Adrenal gland (tissue), 12 donors: ENCODE measurements around the gene TNIK. TPM values are rescaled to one million over a fixed set of nuclear protein-coding genes. Genes with fewer than 3 reads are reported as not detected.
"Not testable (repeated sequence)": the region's sequence is repeated elsewhere in the genome, so short reads cannot be mapped to it uniquely, and the experiment has no call there.

Experiments
- DNase-seq, 7 donors: peaks; one replicate each; pipeline ENCODE4 v3.0.0-alpha.2; 2019 to 2020
- H3K27ac ChIP-seq, 5 donors: fragments of 200-600 bp; sonication (generic) in 4 of 5; 1 replicate in 3 of 5; 2 replicates in 2 of 5; pipeline versions ENCODE4 v1.5.1 to v1.8.0; 2016 to 2020; ENCODE audit warnings: mild to moderate bottlenecking in 1 of 5
- H3K27me3 ChIP-seq: fragments of 200-600 bp; 2 replicates; pipeline ENCODE4 v1.8.0; 2021
- H3K36me3 ChIP-seq, 2 donors: fragments of 200-600 bp; replicated peaks in 1 of 2; 1 replicate in 1 of 2; 2 replicates in 1 of 2; pipeline versions ENCODE4 v1.5.1 to v1.8.0; 2018 to 2022
- H3K4me1 ChIP-seq, 2 donors: fragments of 200-600 bp; replicated peaks in 1 of 2; 1 replicate in 1 of 2; 2 replicates in 1 of 2; pipeline versions ENCODE4 v1.5.1 to v1.8.0; 2018 to 2021
- H3K4me3 ChIP-seq, 4 donors: fragments of 200-600 bp; sonication (generic) in 3 of 4; one replicate each; pipeline ENCODE4 v1.5.1; 2016 to 2018
- H3K9me3 ChIP-seq, 3 donors: fragments of 200-600 bp; sonication (generic) in 1 of 3; replicated peaks in 1 of 3; 1 replicate in 2 of 3; 2 replicates in 1 of 3; pipeline versions ENCODE4 v1.5.1 to v1.8.0; 2016 to 2021
- POLR2A ChIP-seq, 2 donors: fragments of 450-650 bp; IDR thresholded peaks; one replicate each; pipeline ENCODE4 v1.6.1; 2017; ENCODE audit warnings: antibody characterized with exemption in 2 of 2, mild to moderate bottlenecking in 2 of 2, moderate library complexity in 1 of 2
- WGBS, 4 donors: extraction: QIAGEN DNeasy Blood & Tissue Kit in 2 of 4; methylation state at CpG; one replicate each; pipeline versions ENCODE4 v1.1.5 to v1.1.7; 2013 to 2017; 5-methylcytosine and 5-hydroxymethylcytosine counted together
- intact Hi-C, 2 donors: fragments of 100-400 bp; cut with DNase I; formaldehyde crosslinking; loops; one replicate each; pipeline versions ENCODE4 v1.14.1 to v1.15.0; 2022 to 2023
- polyA plus RNA-seq, 3 donors: library from polyadenylated mRNA; stranded (reverse); fragments of 200-250 nt in 2 of 3; fragments of 350-450 nt in 1 of 3; fragmentation: Illumina TruSeq in 1 of 3; extraction: RNeasy Lipid Tissue Mini Kit (QIAGEN cat#74804) in 1 of 3; gene quantifications; one replicate each; pipeline ENCODE4 v1.2.3, GENCODE V29; 2013 to 2014
- total RNA-seq, 9 donors: library from RNA; depleted of rRNA in 4 of 9; stranded (reverse); fragments of >200 nt in 4 of 9; fragments of 120-200 nt in 1 of 9; fragmentation: NEBNext Ultra II Directional in 1 of 9; extraction: Animal tissue kit (Norgen Biotek cat#: 25700) in 1 of 9; gene quantifications; one replicate each; pipeline versions ENCODE4 v1.1.0 to v1.2.4, GENCODE V29; 2013 to 2023
- TF ChIP-seq, protein P1 (sequence below), 6 experiments: fragments of 450-650 bp in 4 of 6; fragments of 200-600 bp in 2 of 6; sonication (generic) in 1 of 6; IDR thresholded peaks; 1 replicate in 5 of 6; 2 replicates in 1 of 6; pipeline versions ENCODE4 v1.5.1 to v1.8.0; 2016 to 2021; ENCODE audit warnings: antibody characterized with exemption in 6 of 6, mild to moderate bottlenecking in 2 of 6, moderate library complexity in 1 of 6
- donor health status: healthy with polysubstance abuse.
- donor health status: Bipolar disorder and iron deficiency.
- donor health status: DM: yes; HTN: yes; CAD: no.
- donor health status: DM: no; HTN: no; CAD: no.
- donor health status: DM: no; HTN: no; CAD: no.
- donor health status: DM: yes; HTN: yes; CAD: no.

Gene TNIK
- total and polyA plus RNA-seq, 12 donors: 4.9 to 33.1 (median 10.7) TPM

DNA sequence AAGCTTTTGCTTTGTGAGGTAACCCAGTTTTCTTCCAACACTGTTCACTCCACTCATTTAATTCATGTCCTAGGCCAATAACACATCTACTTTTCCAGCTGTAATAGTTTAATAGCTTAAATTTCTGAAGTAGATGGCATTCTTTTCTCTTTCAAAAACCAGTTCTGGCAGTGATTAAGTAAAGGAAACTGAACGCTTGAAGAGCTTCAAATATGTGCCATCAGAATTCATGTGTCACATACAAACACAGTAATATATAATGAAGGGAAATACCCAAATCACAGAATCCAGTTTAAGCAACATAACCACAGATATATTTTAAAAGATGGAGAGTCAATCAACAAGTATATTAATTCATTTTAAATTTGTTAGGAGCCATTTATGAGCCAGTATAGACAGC is 91.0 kb downstream of the TNIK start:
- H3K4me3 ChIP-seq: no peak overlapping the region
- H3K4me1 ChIP-seq: peaks cover 0 to 9% of the 10 kb centered on the region in 2 donors
- no peak for DNase-seq
- intact Hi-C loops: no loop called here
- H3K27me3 ChIP-seq: no peaks in the 10 kb centered on the region
- no peak overlapping the region for H3K27ac ChIP-seq
- H3K9me3 ChIP-seq: no peaks in the 10 kb centered on the region
- WGBS, 4 donors: 89 to 100% (median 93%) methylated on average over 1 of the region's 1 CpG
- TF ChIP-seq POLR2A (IDR thresholded peaks at IDR 0.05): no peak
- TF ChIP-seq, protein P1, sequence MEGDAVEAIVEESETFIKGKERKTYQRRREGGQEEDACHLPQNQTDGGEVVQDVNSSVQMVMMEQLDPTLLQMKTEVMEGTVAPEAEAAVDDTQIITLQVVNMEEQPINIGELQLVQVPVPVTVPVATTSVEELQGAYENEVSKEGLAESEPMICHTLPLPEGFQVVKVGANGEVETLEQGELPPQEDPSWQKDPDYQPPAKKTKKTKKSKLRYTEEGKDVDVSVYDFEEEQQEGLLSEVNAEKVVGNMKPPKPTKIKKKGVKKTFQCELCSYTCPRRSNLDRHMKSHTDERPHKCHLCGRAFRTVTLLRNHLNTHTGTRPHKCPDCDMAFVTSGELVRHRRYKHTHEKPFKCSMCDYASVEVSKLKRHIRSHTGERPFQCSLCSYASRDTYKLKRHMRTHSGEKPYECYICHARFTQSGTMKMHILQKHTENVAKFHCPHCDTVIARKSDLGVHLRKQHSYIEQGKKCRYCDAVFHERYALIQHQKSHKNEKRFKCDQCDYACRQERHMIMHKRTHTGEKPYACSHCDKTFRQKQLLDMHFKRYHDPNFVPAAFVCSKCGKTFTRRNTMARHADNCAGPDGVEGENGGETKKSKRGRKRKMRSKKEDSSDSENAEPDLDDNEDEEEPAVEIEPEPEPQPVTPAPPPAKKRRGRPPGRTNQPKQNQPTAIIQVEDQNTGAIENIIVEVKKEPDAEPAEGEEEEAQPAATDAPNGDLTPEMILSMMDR (IDR thresholded peaks at IDR 0.05): no peak
- H3K36me3 ChIP-seq: no peaks in the 10 kb centered on the region

DNA sequence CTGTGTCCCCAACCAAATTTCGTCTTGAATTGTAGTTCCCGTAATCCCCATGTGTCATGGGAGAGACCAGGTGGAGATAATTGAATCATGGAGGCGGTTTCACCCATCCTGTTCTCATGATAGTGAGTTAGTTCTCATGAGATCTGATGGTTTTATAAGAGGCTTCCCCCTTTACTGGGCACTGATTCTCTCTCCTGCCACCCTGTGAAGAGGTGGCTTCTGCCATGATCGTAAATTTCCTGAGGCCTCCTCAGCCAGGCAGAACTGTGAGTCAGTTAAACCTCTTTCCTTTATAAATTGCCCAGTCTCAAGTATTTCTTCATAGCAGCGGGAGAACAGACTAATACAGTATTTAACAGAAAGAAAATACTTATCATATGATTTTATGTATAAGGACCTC is 93.5 kb downstream of the TNIK start:
- DNase-seq, H3K4me3 ChIP-seq, H3K9me3 ChIP-seq, H3K27ac ChIP-seq, H3K27me3 ChIP-seq, H3K4me1 ChIP-seq, intact Hi-C loops, H3K36me3 ChIP-seq: not testable (repeated sequence)
- 88 to 94% (median 91%) methylated on average over 5 of the region's 5 CpGs for WGBS, 4 donors

DNA sequence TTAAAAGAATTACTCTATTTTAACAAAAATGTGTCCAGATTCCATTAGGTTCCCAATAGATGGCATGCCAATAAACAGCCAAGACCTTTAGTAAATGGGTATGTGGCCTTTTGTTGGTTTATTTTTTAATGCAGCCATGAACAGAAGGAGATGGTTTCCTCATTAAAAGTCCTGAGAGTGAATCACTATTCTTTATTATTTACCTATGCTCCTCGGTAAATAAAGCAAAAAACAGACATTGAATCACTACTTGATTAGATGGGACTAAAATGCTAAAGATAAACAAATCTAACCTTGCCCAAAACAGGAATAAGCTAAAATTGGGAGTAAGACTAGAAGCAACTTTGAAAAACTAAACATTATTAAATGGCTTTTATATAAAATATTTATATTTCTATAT is 94.2 kb downstream of the TNIK start:
- no peak for TF ChIP-seq POLR2A (IDR thresholded peaks at IDR 0.05)
- TF ChIP-seq, protein P1 (IDR thresholded peaks at IDR 0.05): no peak
- 90 to 98% (median 94%) methylated on average over 1 of the region's 1 CpG for WGBS, 4 donors

DNA sequence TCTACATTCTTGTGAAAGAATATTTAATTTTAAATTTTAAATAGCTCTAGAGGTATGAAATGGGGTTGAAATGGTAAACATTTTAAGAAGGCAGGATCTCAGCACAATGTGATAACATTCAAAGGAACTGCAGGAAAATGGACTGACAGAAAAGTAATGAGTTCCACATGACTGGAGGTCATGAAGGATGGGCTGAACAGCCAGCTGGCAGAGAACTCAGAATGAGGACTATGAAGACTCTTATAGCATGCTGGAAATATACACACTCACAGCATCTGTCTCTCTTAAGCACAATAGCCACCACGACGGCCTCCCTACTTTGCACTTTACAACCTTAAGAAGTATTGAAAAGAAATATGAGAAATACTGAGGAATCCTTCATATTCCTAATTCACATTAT is 94.7 kb downstream of the TNIK start:
- 81 to 92% (median 83%) methylated on average over 2 of the region's 2 CpGs for WGBS, 4 donors
- intact Hi-C loops: no loop called here
- no peaks in the 10 kb centered on the region for H3K9me3 ChIP-seq
- DNase-seq: no peak
- H3K4me3 ChIP-seq: no peak overlapping the region
- no peaks in the 10 kb centered on the region for H3K36me3 ChIP-seq
- TF ChIP-seq, protein P1 (IDR thresholded peaks at IDR 0.05): no peak
- TF ChIP-seq POLR2A (IDR thresholded peaks at IDR 0.05): no peak
- H3K27ac ChIP-seq: no peak overlapping the region
- H3K27me3 ChIP-seq: no peaks in the 10 kb centered on the region
- H3K4me1 ChIP-seq: no peaks in the 10 kb centered on the region

More for the DNA sequence above, 94.2 kb downstream of the TNIK start:
- no peaks in the 10 kb centered on the region for H3K36me3 ChIP-seq
- no peaks in the 10 kb centered on the region for H3K27me3 ChIP-seq
- intact Hi-C loops: no loop called here
- no peak overlapping the region for H3K27ac ChIP-seq
- no peaks in the 10 kb centered on the region for H3K9me3 ChIP-seq
- H3K4me1 ChIP-seq: no peaks in the 10 kb centered on the region
- no peak overlapping the region for H3K4me3 ChIP-seq
- DNase-seq: no peak

DNA sequence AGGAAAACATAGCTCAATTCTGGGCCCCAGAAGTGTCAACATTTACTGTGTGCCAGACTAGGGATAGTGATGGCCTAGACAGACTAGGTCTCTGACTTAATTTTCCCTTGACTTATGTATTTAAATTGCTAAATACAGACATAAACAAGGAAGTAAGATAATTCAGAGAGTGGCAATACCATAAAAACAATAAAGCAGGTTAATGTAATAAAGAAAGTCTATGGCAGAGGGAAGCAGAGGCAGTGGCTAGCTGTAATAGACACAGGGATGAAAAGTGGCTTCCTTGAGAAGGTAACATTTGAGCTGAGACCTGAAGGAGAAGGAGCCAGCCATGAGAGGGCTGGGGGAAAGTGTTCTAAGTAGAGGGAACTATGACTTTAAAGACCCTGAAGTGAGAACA is 95.7 kb downstream of the TNIK start:
- no peak overlapping the region for H3K27ac ChIP-seq
- H3K9me3 ChIP-seq: no peaks in the 10 kb centered on the region
- intact Hi-C loops: no loop called here
- no peaks in the 10 kb centered on the region for H3K4me1 ChIP-seq
- no peaks in the 10 kb centered on the region for H3K27me3 ChIP-seq
- no peak for DNase-seq
- TF ChIP-seq, protein P1 (IDR thresholded peaks at IDR 0.05): no peak
- TF ChIP-seq POLR2A (IDR thresholded peaks at IDR 0.05): no peak
- no peaks in the 10 kb centered on the region for H3K36me3 ChIP-seq
- no peak overlapping the region for H3K4me3 ChIP-seq
